IMR-90 (cell line): ENCODE data around the gene CTCF. TPM values are rescaled to one million over a fixed set of nuclear protein-coding genes. Genes with fewer than 3 reads are reported as not detected.

Experiments used
- ATAC-seq: fragments of 200-7000 bp; cut with Tn5 transposase; 2 replicates; pipeline ENCODE4 v1.9.1; 2020; ENCODE audit warnings: low read depth, mild to moderate bottlenecking, moderate library complexity
- BruUV-seq: library from RNA; stranded (reverse); fragments of 400-500 nt; replicated peaks from 2 replicates; lab custom pipeline; 2021; lab: Mats Ljungman, UMichigan
- CTCF ChIA-PET: fragments of 300-600 bp; formaldehyde crosslinking; extraction: SDS; loops from one replicate; lab custom pipeline; 2021; ENCODE audit warnings: antibody characterized with exemption; lab: Yijun Ruan, JAX
- POLR2A ChIA-PET: fragments of 300-600 bp; sonication (Branson Sonifier 250); formaldehyde crosslinking; loops from one replicate; lab custom pipeline; 2022; ENCODE audit warnings: antibody characterized with exemption; ENCODE audit not compliant: unreplicated experiment; lab: Charles Lee
- DNase-seq: peaks from one replicate; pipeline ENCODE4 v3.0.0; 2013
- H2AFZ ChIP-seq: replicated peaks from 2 replicates; pipeline ENCODE3; 2013; ENCODE audit warnings: low read length, mild to moderate bottlenecking; ENCODE audit not compliant: poor library complexity
- H2AK5ac ChIP-seq: 2 replicates; pipeline ENCODE4 v1.6.1; 2013; ENCODE audit warnings: low read depth, low read length, inconsistent platforms
- H2AK9ac ChIP-seq: replicated peaks from 2 replicates; pipeline ENCODE3; 2013; ENCODE audit warnings: mild to moderate bottlenecking, low read depth, low read length, moderate library complexity; ENCODE audit not compliant: poor library complexity
- H2BK120ac ChIP-seq: 2 replicates; pipeline ENCODE4 v1.6.1; 2013; ENCODE audit warnings: low read depth, low read length, inconsistent platforms
- H2BK15ac ChIP-seq: 3 replicates; pipeline ENCODE4 v1.6.1; 2013; ENCODE audit warnings: low read depth, low read length, inconsistent platforms
- H2BK20ac ChIP-seq: 2 replicates; pipeline ENCODE4 v1.6.1; 2013; ENCODE audit warnings: low read depth, mild to moderate bottlenecking, inconsistent platforms, low read length, moderate library complexity
- H2BK5ac ChIP-seq: 2 replicates; pipeline ENCODE4 v1.6.1; 2013; ENCODE audit warnings: mild to moderate bottlenecking, low read depth, low read length, inconsistent platforms; ENCODE audit not compliant: poor library complexity, severe bottlenecking
- H3K14ac ChIP-seq: replicated peaks from 2 replicates; pipeline ENCODE4 v1.6.1; 2013; ENCODE audit warnings: low read depth, low read length, inconsistent platforms
- H3K18ac ChIP-seq: 2 replicates; pipeline ENCODE4 v1.6.1; 2013; ENCODE audit warnings: low read depth, low read length, control low read depth
- H3K23ac ChIP-seq: 2 replicates; pipeline ENCODE4 v1.6.1; 2013; ENCODE audit warnings: low read depth, low read length, inconsistent platforms
- H3K27ac ChIP-seq: 2 replicates; pipeline ENCODE4 v1.5.1; 2013; ENCODE audit warnings: mild to moderate bottlenecking, control low read depth, low read length; ENCODE audit not compliant: insufficient read depth
- H3K27me3 ChIP-seq: 2 replicates; pipeline ENCODE4 v1.6.1; 2013; ENCODE audit warnings: low read length; ENCODE audit not compliant: control insufficient read depth, insufficient read depth
- H3K36me3 ChIP-seq: 2 replicates; pipeline ENCODE4 v1.6.1; 2013; ENCODE audit warnings: low read length, mixed read lengths; ENCODE audit not compliant: control insufficient read depth, insufficient read depth
- H3K4ac ChIP-seq: 2 replicates; pipeline ENCODE4 v1.6.1; 2013; ENCODE audit warnings: low read depth, low read length, inconsistent platforms
- H3K4me1 ChIP-seq: 2 replicates; pipeline ENCODE4 v1.6.1; 2013; ENCODE audit warnings: low read length, mixed read lengths; ENCODE audit not compliant: control insufficient read depth, insufficient read depth
- H3K4me2 ChIP-seq: 2 replicates; pipeline ENCODE4 v1.6.1; 2013; ENCODE audit warnings: low read depth, mild to moderate bottlenecking, control low read depth, low read length, moderate library complexity
- H3K4me3 ChIP-seq: 2 replicates; pipeline ENCODE4 v1.5.1; 2013; ENCODE audit warnings: low read depth, mild to moderate bottlenecking, control low read depth, low read length, moderate library complexity; ENCODE audit not compliant: insufficient read depth
- H3K56ac ChIP-seq: 2 replicates; pipeline ENCODE4 v1.6.1; 2013; ENCODE audit warnings: low read length, inconsistent platforms; ENCODE audit not compliant: insufficient read depth; ENCODE audit errors: extremely low read depth
- H3K79me1 ChIP-seq, 2 experiments: 2 replicates each; pipeline ENCODE4 v1.6.1; 2013; ENCODE audit warnings: low read length in 2 of 2, inconsistent platforms in 1 of 2, low read depth in 1 of 2
- H3K9ac ChIP-seq: 2 replicates; pipeline ENCODE4 v1.6.1; 2013; ENCODE audit warnings: low read depth, low read length, control low read depth
- H3K9me1 ChIP-seq: 2 replicates; pipeline ENCODE4 v1.6.1; 2013; ENCODE audit warnings: low read length, inconsistent platforms; ENCODE audit not compliant: insufficient read depth
- H3K9me3 ChIP-seq: 2 replicates; pipeline ENCODE4 v1.6.1; 2013; ENCODE audit warnings: low read length; ENCODE audit not compliant: control insufficient read depth, insufficient read depth
- H4K20me1 ChIP-seq: 2 replicates; pipeline ENCODE4 v1.6.1; 2013; ENCODE audit warnings: low read length, inconsistent platforms; ENCODE audit not compliant: insufficient read depth
- H4K5ac ChIP-seq: 2 replicates; pipeline ENCODE4 v1.6.1; 2013; ENCODE audit warnings: mild to moderate bottlenecking, low read depth, low read length, control low read depth
- H4K8ac ChIP-seq, 2 experiments: 2 replicates each; pipeline ENCODE4 v1.6.1; 2013; ENCODE audit warnings: low read depth in 2 of 2, low read length in 2 of 2, control low read depth in 1 of 2, inconsistent platforms in 1 of 2
- H4K91ac ChIP-seq: 2 replicates; pipeline ENCODE4 v1.6.1; 2013; ENCODE audit warnings: low read depth, low read length, inconsistent platforms; ENCODE audit not compliant: insufficient read depth
- BHLHE40 ChIP-seq: fragments of 150-350 bp; IDR thresholded peaks from 2 replicates; pipeline ENCODE4 v1.6.1; 2016; ENCODE audit warnings: mild to moderate bottlenecking, low read depth, low read length
- MAZ ChIP-seq: IDR thresholded peaks from 2 replicates; pipeline ENCODE4 v1.6.1; 2012; ENCODE audit warnings: low read depth, mild to moderate bottlenecking, low read length, improper control_type of control experiment, moderate library complexity, borderline replicate concordance
- MXI1 ChIP-seq: IDR thresholded peaks from 2 replicates; pipeline ENCODE4 v1.6.1; 2012; ENCODE audit warnings: low read depth, mild to moderate bottlenecking, low read length, moderate library complexity, borderline replicate concordance
- NFE2L2 ChIP-seq: fragments of 150-350 bp; IDR thresholded peaks from 2 replicates; pipeline ENCODE4 v1.6.1; 2016; ENCODE audit warnings: low read depth, mild to moderate bottlenecking, low read length
- SMC3 ChIP-seq: fragments of 150-350 bp; IDR thresholded peaks from 2 replicates; pipeline ENCODE4 v1.6.1; 2016; ENCODE audit warnings: low read depth, mild to moderate bottlenecking, antibody characterized with exemption, low read length, moderate library complexity
- WGBS, 2 experiments: methylation state at CpG; one replicate each; pipeline versions ENCODE4 v1.1.5 to v1.1.7; 2013; ENCODE audit warnings: missing lambda C conversion rate in 2 of 2; ENCODE audit not compliant: insufficient read length in 1 of 2; ENCODE audit errors: extremely low coverage in 2 of 2; 5-methylcytosine and 5-hydroxymethylcytosine counted together
- dilution Hi-C: fragments of 300-500 bp; cut with HindIII; formaldehyde crosslinking; loops from one replicate; pipeline ENCODE4 v1.14.3; 2018; ENCODE audit warnings: low sequenced_read_pairs; ENCODE audit not compliant: unreplicated experiment
- in situ Hi-C: fragments of 300-500 bp; cut with MboI; formaldehyde crosslinking; loops from 3 replicates; pipeline ENCODE4 v1.14.3; 2019; ENCODE audit warnings: low sequenced_read_pairs, inconsistent platforms, mixed read lengths
- intact Hi-C: fragments of 100-400 bp; cut with micrococcal nuclease; formaldehyde crosslinking; loops from 2 replicates; pipeline ENCODE4 v1.10.0; 2022
- polyA plus RNA-seq, 3 experiments: library from polyadenylated mRNA; depleted of rRNA; stranded (reverse); fragments of >200 nt; gene quantifications; 2 replicates each; pipeline ENCODE4 v1.2.3, GENCODE V29; 2012; ENCODE audit warnings: low replicate concordance in 1 of 3
- total RNA-seq: library from RNA; depleted of rRNA; stranded (reverse); fragments of >200 nt; gene quantifications from 2 replicates; pipeline ENCODE4 v1.2.3, GENCODE V29; 2012

Gene CTCF
- total and polyA plus RNA-seq, 2 of the 4 experiments (the other 2 are of a cell fraction), result 16.1 to 22.8 TPM

- H3K27me3 ChIP-seq, result peaks cover 35% of the 10 kb centered on the region
- H3K4me2 ChIP-seq, result peak overlapping the region; percentile 87
- 0 out of 2 replicates have a peak overlapping the region, but pooled peaks have one; percentile 33 for H3K9ac ChIP-seq
- H3K4me1 ChIP-seq, result peaks cover 6% of the 10 kb centered on the region; the same call in 1 of the 2 replicates
- H3K27ac ChIP-seq, result no peak overlapping the region
- no peak overlapping the region for H3K4ac ChIP-seq
- H2BK120ac ChIP-seq, result no peak overlapping the region
- H3K14ac ChIP-seq, result no peak overlapping the region
- dilution Hi-C loops (no loop called here), intact Hi-C loops (no loop called here), in situ Hi-C loops (no loop called here)
- no peak overlapping the region for H4K91ac ChIP-seq
- DNase-seq (no peak), ATAC-seq (peak; percentile 35)
- TF ChIP-seq BHLHE40 (peak; percentile 52; the same call in 1 of the 2 replicates), MAZ (no peak), MXI1 (no peak), NFE2L2 (no peak), SMC3 (no peak)
- no peak overlapping the region for H2BK20ac ChIP-seq
- H2AK9ac ChIP-seq, result no peak overlapping the region
- peaks cover 3 to 9% of the 10 kb centered on the region in 2 experiments; a peak in 3 of 4 replicates for H3K79me1 ChIP-seq
- CTCF ChIA-PET, result no interaction called here
- 35% methylated on average over 11 of the region's 25 CpGs; no CpG with 5 or more reads in 1 of the 2 experiments for WGBS, 2 experiments
- POLR2A ChIA-PET, result no interaction called here
- 0 out of 2 replicates have a peak overlapping the region, but pooled peaks have one; percentile 78 for H3K23ac ChIP-seq
- H2BK15ac ChIP-seq, result no peak overlapping the region
- no peak overlapping the region for H2BK5ac ChIP-seq
- H3K36me3 ChIP-seq, result 0 out of 2 replicates have a peak, but pooled peaks cover 1% of the 10 kb centered on the region
- H2AK5ac ChIP-seq, result peak overlapping the region; percentile 50; the same call in 1 of the 2 replicates
- H3K4me3 ChIP-seq, result peak overlapping the region; percentile 51
- no peak overlapping the region for H3K18ac ChIP-seq
- BruUV-seq, result no TSS peak
- peaks cover 13% of the 10 kb centered on the region for H4K20me1 ChIP-seq
- H3K9me1 ChIP-seq, result peaks cover 4% of the 10 kb centered on the region
- H2AFZ ChIP-seq, result peak overlapping the region; percentile 58
- no peak overlapping the region for H4K5ac ChIP-seq
- H3K56ac ChIP-seq, result no peak overlapping the region
- no peak overlapping the region for H4K8ac ChIP-seq
- H3K9me3 ChIP-seq, result no peaks in the 10 kb centered on the region
These were observed 91.6 kb downstream of the CTCF start for GRCh38 chr16:67653789-67654402.
